Motor neuron (in vitro differentiated cells): ENCODE measurements around the gene PRDM5. TPM values are rescaled to one million over a fixed set of nuclear protein-coding genes. Genes with fewer than 3 reads are reported as not detected.

Experiments
- ATAC-seq, 8 experiments: fragments of 200-7000 bp; cut with Tn5 transposase; replicated peaks in 6 of 8; 2 replicates each; pipeline ENCODE4 v1.8.0; 2021; ENCODE audit warnings: mild to moderate bottlenecking in 8 of 8, moderate library complexity in 8 of 8
- H3K27ac ChIP-seq, 2 donors: fragments of 250-450 bp; sonication (Bioruptor Pico); 2 replicates each; pipeline ENCODE4 v1.9.0; 2021; ENCODE audit warnings: antibody characterized with exemption in 2 of 2, mild to moderate bottlenecking in 2 of 2, moderate library complexity in 1 of 2
- H3K4me1 ChIP-seq, 2 donors: fragments of 250-450 bp; sonication (Bioruptor Pico); replicated peaks in 1 of 2; 2 replicates each; pipeline ENCODE4 v1.6.1; 2021; ENCODE audit warnings: antibody characterized with exemption in 2 of 2, mild to moderate bottlenecking in 2 of 2, moderate library complexity in 1 of 2
- H3K4me3 ChIP-seq, 5 donors: fragments of 250-450 bp; sonication (Bioruptor Pico); 2 replicates each; pipeline ENCODE4 v1.9.0; 2021; ENCODE audit warnings: antibody characterized with exemption in 5 of 5, mild to moderate bottlenecking in 5 of 5, moderate library complexity in 4 of 5
- WGBS, 10 experiments: fragments of 450-650 bp; shearing (Covaris generic); methylation state at CpG; one replicate each; pipeline ENCODE4 v1.0.0; 2022; 5-methylcytosine and 5-hydroxymethylcytosine counted together
- in situ Hi-C, 9 experiments: fragments of 400-800 bp; cut with MboI; loops; one replicate each; pipeline ENCODE4 v1.15.0; 2021; ENCODE audit warnings: low sequenced_read_pairs in 9 of 9, low pct_unique_long_range_greater_than_20kb in 2 of 9; ENCODE audit not compliant: unreplicated experiment in 9 of 9
- total RNA-seq, 8 experiments: library from RNA; unstranded; fragments of 300-600 nt; gene quantifications; 2 replicates each; pipeline versions ENCODE4 v1.2.3 to v1.2.4, GENCODE V29; 2022

PRDM5 gene
- total RNA-seq, 8 experiments from 2014 or later = 6.3 to 23.5 (median 15.4) TPM

- in situ Hi-C loops = no loop called here
- WGBS, 10 experiments = 89 to 100% (median 100%) methylated on average over 1 to 2 of the region's 2 CpGs; no CpG with 5 or more reads in 1 of the 10 experiments
- ATAC-seq = no peak
Observed at GRCh38 chr4:120895554-120895953, 27.0 kb downstream of the PRDM5 start.

GRCh38 chr4:120893314-120893713 is 29.2 kb downstream of the PRDM5 start:
- ATAC-seq = no peak
- 56 to 100% (median 93%) methylated on average over 2 of the region's 2 CpGs; no CpG with 5 or more reads in 1 of the 10 experiments for WGBS, 10 experiments
- no peak overlapping the region for H3K4me3 ChIP-seq
- H3K27ac ChIP-seq = no peak overlapping the region
- no peaks in the 10 kb centered on the region for H3K4me1 ChIP-seq
- in situ Hi-C loops = no loop called here

More at GRCh38 chr4:120895554-120895953, 27.0 kb downstream of the PRDM5 start:
- H3K4me3 ChIP-seq = no peak overlapping the region
- H3K4me1 ChIP-seq = no peaks in the 10 kb centered on the region
- no peak overlapping the region for H3K27ac ChIP-seq

DNA sequence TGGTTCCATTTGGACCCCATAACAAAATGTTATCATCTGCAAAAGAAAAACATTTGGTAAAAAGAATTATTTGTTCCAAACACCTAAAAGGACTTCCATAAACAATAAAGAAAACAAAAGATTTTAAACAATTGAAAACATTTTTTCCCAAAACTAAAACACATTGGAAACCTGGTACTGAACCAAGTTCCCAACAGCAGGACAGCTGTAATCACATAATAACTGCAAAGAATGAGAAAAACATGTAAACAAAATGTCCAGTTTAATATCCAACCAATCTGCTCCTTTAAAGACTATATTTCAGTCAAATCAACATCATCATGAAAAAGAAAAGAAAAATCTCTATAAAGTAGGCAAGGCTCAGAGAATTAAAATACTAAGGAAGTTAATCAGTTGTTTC is 36.3 kb downstream of the PRDM5 start:
- Histone ChIP-seq H3K4me3 (no peak overlapping the region), H3K4me1 (no peaks in the 10 kb centered on the region), H3K27ac (no peak overlapping the region)
- ATAC-seq = no peak
- in situ Hi-C loops = no loop called here

DNA sequence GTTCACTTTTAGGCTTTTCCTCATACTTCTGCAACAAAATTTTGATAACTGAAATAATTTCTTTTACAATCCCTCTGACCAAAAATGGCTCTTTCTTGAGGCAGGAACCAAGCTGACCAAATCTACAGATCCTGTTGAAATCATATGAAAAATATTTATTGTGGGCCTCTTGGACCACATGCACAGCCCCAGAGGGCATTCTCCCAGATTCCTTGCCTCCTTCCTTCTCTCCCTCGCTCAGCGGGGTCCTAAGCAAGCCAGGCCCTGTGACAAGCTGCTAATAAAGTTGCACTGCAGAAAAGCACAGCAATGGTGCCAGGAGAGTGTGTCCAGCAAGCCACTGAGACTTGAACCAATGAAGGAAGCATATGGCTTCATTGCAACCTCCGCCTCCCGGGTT is 40.7 kb downstream of the PRDM5 start:
- Histone ChIP-seq H3K27ac (no peak overlapping the region), H3K4me1 (no peaks in the 10 kb centered on the region), H3K4me3 (no peak overlapping the region)
- in situ Hi-C loops = no loop called here
- ATAC-seq = no peak
- 88 to 100% (median 100%) methylated on average over 1 to 3 of the region's 4 CpGs; no CpG with 5 or more reads in 4 of the 10 experiments for WGBS, 10 experiments

DNA sequence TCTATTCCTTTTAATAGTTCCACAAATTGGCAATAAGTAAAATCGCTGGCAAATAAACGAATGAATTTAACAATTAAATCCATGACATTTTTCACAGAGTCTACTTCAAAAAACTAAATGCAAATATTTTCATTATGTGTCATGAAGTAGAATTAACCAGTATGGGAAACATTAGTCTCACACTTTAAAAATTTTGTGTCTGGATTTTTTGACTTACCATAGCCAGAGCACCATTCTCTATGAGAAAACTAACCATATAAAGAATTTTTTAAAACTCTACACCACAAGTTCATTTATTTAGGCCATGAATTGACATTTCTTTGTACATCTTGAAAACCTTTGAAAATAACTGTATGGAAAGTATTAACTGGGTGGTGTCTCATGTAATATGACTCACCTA is 41.2 kb downstream of the PRDM5 start:
- Histone ChIP-seq H3K4me3 (no peak overlapping the region), H3K4me1 (no peaks in the 10 kb centered on the region), H3K27ac (no peak overlapping the region)
- in situ Hi-C loops = no loop called here
- 78 to 100% (median 93%) methylated on average over 1 to 2 of the region's 2 CpGs; no CpG with 5 or more reads in 1 of the 10 experiments for WGBS, 10 experiments
- ATAC-seq = no peak

DNA sequence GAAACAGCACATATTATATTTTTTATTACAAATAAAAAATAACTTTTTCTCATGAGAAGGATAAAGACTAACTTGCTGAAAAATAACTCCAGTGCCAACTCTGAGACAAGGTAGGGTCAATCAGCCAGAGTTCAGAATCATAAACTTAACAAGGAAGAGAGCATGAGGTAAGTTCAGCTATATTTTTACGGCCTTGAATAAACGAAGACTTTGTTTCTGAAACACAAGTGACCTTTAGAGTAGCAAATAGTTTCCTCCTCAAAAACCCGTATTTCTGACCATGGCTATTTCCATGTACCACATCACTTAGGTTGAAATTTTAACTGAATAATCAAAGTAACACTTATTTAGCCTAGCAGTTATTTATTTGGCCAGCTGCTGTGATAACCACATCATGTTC is 45.5 kb downstream of the PRDM5 start:
- H3K4me3 ChIP-seq = no peak overlapping the region
- no peak overlapping the region for H3K27ac ChIP-seq
- WGBS, 10 experiments = 93 to 100% (median 97%) methylated on average over 1 to 3 of the region's 3 CpGs
- ATAC-seq = no peak
- in situ Hi-C loops = no loop called here
- H3K4me1 ChIP-seq = no peaks in the 10 kb centered on the region

DNA sequence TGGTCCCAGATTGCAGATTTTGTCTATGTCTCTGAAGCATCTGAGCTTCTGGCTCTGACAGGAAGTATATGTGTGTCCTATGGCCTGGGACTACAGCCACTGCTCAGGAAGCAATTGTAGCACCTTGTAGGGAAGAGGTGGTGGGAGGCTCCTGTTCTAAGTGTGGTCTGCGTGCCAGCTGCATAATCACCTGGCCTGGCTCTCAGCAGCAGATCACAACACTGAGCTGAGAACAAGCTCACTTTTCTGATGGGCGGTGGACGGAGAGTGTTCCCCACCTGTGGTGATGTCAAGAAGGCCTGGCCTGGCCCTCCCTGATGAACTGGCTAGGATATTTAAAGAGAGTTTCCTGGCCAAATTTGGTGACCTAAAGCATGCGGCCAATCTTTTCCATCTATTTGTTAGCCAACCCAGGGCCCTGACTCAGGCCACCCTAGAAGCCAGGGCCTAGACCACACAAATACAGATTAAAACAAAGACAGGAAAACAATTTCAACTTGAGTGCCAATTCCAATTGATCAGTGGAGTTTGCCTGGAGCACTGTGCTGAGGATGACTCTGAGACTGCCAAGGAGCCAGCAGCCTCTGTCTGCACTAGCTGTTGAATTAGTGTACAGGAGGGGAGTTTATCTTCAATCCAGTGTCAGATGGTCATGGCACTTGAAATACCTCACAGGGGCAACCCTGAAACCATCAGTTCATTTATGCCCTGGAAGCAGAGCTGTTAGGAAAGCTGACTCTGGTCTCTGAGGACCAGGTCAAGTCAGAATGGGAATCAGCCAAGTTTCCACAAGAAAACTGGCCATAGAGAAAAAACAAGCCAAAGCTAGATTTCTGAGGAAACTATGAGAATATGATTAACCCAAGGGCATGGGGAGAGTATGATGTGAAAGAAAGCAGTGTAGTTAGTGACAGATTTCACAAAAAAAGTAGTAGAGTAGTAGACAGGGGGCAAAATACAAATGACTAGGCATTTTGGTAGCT is 47.4 kb downstream of the PRDM5 start:
- WGBS, 10 experiments = 67 to 100% (median 80%) methylated on average over 1 to 4 of the region's 4 CpGs; no CpG with 5 or more reads in 3 of the 10 experiments
- ATAC-seq = no peak

GRCh38 chr4:120873554-120873953 is 49.0 kb downstream of the PRDM5 start:
- no peak for ATAC-seq
- no peaks in the 10 kb centered on the region for H3K4me1 ChIP-seq
- no peak overlapping the region for H3K27ac ChIP-seq
- H3K4me3 ChIP-seq = no peak overlapping the region
- in situ Hi-C loops = no loop called here
- WGBS, 10 experiments = 18 to 100% (median 88%) methylated on average over 1 of the region's 1 CpG; no CpG with 5 or more reads in 2 of the 10 experiments

More for the DNA sequence above, 47.4 kb downstream of the PRDM5 start:
- in situ Hi-C loops = no loop called here
- H3K4me3 ChIP-seq = no peak overlapping the region
- H3K4me1 ChIP-seq = no peaks in the 10 kb centered on the region
- H3K27ac ChIP-seq = no peak overlapping the region

GRCh38 chr4:120871173-120871572 is 51.4 kb downstream of the PRDM5 start:
- no peak for ATAC-seq
- in situ Hi-C loops = no loop called here
- 40 to 100% (median 93%) methylated on average over 1 to 4 of the region's 4 CpGs; no CpG with 5 or more reads in 3 of the 10 experiments for WGBS, 10 experiments

DNA sequence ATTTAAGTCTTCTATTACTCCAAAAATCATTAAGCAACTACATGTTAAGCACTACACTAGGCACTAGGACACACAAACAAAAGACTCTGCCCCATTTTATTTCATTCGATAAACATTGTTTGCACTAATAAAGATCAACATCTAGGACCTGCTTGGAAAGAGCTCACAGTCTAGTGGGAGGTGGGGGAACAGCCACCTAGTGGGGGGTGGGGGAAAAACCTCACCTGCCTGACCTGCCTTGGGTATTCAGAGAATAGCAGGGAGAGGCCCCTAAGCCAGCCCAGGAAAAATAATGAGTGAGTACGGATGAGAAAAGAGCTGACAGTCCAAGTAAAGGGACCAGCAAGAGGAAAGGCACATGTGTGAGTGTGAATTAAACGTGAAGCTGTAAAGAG is 52.2 kb downstream of the PRDM5 start:
- no peak overlapping the region for H3K27ac ChIP-seq
- in situ Hi-C loops = no loop called here
- H3K4me1 ChIP-seq = peaks cover 0 to 13% of the 10 kb centered on the region in 2 donors
- 71 to 100% (median 80%) methylated on average over 1 to 2 of the region's 3 CpGs; no CpG with 5 or more reads in 5 of the 10 experiments for WGBS, 10 experiments
- no peak overlapping the region for H3K4me3 ChIP-seq
- no peak for ATAC-seq

More at GRCh38 chr4:120871173-120871572, 51.4 kb downstream of the PRDM5 start:
- Histone ChIP-seq H3K27ac (no peak overlapping the region), H3K4me3 (no peak overlapping the region), H3K4me1 (peaks cover 0 to 5% of the 10 kb centered on the region in 2 donors)

DNA sequence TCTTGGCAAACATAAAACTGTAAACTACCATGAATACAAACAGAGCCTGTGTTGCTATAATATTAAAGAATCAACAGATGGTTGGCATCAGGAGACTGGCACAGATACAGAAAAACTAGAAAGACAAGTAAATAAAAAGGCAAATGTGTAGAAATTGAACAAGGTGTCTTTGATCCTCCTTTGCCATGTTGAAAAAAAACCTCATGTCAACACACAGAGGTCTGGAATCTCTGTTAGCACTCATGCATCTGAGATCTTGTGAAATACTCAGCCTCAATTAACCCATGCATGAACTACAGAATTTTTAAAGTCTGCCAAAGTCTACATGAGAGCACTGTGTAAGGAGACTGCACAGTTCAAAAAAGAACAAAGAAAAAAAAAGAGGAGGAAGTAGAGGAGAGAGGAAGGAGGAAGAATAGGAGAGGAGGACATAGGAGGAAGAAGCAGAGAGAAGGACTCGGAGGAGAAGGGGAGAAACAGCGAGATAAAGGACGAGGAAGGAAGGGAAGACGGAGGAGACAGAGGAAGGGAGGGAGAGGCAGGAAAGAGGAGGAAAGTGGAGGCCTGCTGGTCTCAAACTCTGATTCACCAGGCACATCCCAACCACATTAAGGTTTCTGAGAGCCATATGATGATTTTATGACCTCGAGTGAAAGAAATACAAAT is 52.8 kb downstream of the PRDM5 start:
- ATAC-seq = peak in 3 of 8 experiments; percentile 25 to 51 (median 47)
- in situ Hi-C loops = no loop called here

GRCh38 chr4:120867506-120867905 is 55.0 kb downstream of the PRDM5 start:
- H3K4me3 ChIP-seq = no peak overlapping the region
- peaks cover 0 to 13% of the 10 kb centered on the region in 2 donors for H3K4me1 ChIP-seq
- no peak for ATAC-seq
- in situ Hi-C loops = no loop called here
- H3K27ac ChIP-seq = no peak overlapping the region

More for the DNA sequence above, 52.8 kb downstream of the PRDM5 start:
- 27 to 100% (median 73%) methylated on average over 2 to 5 of the region's 5 CpGs for WGBS, 10 experiments
- no peak overlapping the region for H3K4me3 ChIP-seq
- no peak overlapping the region for H3K27ac ChIP-seq
- peaks cover 0 to 13% of the 10 kb centered on the region in 2 donors for H3K4me1 ChIP-seq

GRCh38 chr4:120865985-120866384 is 56.5 kb downstream of the PRDM5 start:
- Histone ChIP-seq H3K4me1 (peaks cover 0 to 13% of the 10 kb centered on the region in 2 donors), H3K27ac (no peak overlapping the region), H3K4me3 (no peak overlapping the region)
- in situ Hi-C loops = no loop called here
- 50 to 100% (median 82%) methylated on average over 1 of the region's 1 CpG; no CpG with 5 or more reads in 4 of the 10 experiments for WGBS, 10 experiments
- peak; percentile 14 to 94 (median 67) for ATAC-seq
